ENCODE results near the gene CEP295NL.
"Not testable (repeated sequence)": the region's sequence is repeated elsewhere in the genome, so short reads cannot be mapped to it uniquely, and the experiment has no call there.

The CEP295NL gene

DNA sequence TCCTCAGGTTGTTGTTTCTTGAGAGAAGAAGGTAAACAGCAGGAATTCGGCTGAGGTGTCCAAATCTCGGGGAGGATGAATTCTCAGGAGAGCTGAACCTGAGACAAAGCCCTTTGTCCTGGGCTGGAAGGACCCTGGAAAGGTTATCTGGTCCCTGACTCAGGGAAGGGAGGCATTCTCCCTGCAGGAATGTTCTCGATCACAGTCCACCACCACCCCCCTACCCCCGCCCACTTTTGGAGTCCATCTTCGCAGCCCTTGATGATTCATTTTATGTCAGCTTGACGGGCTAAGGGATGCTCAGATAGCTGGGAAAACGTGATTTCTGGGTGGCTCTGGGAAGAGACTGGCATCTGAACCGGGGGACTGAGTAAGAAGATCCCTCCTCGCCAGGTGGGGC is 1.4 kb upstream of the CEP295NL start:
- no peak overlapping the region for H3K4me3 ChIP-seq (ENCODE audit: low read depth, low read length)
- no peak for DNase-seq (ENCODE audit: low read depth)
- TF ChIP-seq POLR2A (IDR thresholded peaks at IDR 0.05; ENCODE audit: extremely low read depth, insufficient read length) (no peak), MYC (IDR thresholded peaks at IDR 0.05; ENCODE audit: low read depth, low read length) (no peak)
- TF ChIP-seq, protein P1, sequence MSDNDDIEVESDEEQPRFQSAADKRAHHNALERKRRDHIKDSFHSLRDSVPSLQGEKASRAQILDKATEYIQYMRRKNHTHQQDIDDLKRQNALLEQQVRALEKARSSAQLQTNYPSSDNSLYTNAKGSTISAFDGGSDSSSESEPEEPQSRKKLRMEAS (IDR thresholded peaks at IDR 0.05; ENCODE audit: low read depth, low read length): no peak
- TF ChIP-seq, protein P2, sequence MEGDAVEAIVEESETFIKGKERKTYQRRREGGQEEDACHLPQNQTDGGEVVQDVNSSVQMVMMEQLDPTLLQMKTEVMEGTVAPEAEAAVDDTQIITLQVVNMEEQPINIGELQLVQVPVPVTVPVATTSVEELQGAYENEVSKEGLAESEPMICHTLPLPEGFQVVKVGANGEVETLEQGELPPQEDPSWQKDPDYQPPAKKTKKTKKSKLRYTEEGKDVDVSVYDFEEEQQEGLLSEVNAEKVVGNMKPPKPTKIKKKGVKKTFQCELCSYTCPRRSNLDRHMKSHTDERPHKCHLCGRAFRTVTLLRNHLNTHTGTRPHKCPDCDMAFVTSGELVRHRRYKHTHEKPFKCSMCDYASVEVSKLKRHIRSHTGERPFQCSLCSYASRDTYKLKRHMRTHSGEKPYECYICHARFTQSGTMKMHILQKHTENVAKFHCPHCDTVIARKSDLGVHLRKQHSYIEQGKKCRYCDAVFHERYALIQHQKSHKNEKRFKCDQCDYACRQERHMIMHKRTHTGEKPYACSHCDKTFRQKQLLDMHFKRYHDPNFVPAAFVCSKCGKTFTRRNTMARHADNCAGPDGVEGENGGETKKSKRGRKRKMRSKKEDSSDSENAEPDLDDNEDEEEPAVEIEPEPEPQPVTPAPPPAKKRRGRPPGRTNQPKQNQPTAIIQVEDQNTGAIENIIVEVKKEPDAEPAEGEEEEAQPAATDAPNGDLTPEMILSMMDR (IDR thresholded peaks at IDR 0.05; ENCODE audit: low read depth, low read length): no peak

GRCh38 chr17:78902231-78902630 is 770 bp downstream of the CEP295NL start:
- H3K4me3 ChIP-seq (ENCODE audit: low read depth, low read length); DNase-seq (ENCODE audit: low read depth): not testable (repeated sequence)

DNA sequence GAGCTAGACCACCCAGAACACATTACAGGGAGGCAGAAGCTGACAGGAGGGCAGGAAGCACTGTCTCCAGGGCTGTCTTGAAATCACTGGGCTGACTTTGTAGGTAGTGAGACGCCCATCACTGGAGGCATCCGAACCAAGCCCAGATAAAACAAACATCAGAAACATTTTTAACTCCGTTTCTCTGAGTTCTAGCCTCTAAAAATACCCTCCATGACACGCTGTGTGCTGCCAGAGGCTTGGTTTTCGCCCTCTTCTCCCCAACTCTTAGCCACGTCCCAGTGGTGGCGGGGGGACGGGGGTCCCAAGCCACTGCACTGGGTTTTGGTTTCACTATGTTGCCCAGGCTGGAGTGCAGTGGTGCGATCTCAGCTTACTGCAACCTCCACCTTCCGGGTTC is 1.2 kb downstream of the CEP295NL start:
- no peak overlapping the region for H3K4me3 ChIP-seq (ENCODE audit: low read depth, low read length)
- DNase-seq (ENCODE audit: low read depth): no peak
- TF ChIP-seq MYC (IDR thresholded peaks at IDR 0.05; ENCODE audit: low read depth, low read length): no peak
- TF ChIP-seq, protein P2 (IDR thresholded peaks at IDR 0.05; ENCODE audit: low read depth, low read length): no peak
- TF ChIP-seq, protein P1 (IDR thresholded peaks at IDR 0.05; ENCODE audit: low read depth, low read length): no peak
- TF ChIP-seq POLR2A (IDR thresholded peaks at IDR 0.05; ENCODE audit: extremely low read depth, insufficient read length): no peak

DNA sequence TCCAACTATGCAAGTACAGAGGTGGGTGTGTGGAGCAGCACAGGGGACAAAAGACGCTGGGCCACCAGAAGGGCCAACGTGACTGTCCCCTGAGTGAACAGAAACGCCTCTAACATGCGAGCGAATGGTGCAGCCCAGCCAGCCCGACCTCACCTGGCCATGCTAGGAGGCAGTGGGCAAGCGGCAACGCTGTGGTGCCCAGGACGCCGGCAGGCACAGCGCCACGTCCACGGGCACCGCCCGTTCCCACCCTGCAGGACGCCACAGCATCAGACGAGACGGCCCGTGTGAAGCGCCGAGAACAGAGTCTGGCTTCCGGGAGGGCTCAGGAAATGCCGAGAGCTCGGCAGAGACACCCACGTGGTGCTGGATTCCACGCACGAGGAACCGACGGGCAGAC is 2.2 kb downstream of the CEP295NL start:
- TF ChIP-seq MYC (IDR thresholded peaks at IDR 0.05; ENCODE audit: low read depth, low read length) (no peak), POLR2A (IDR thresholded peaks at IDR 0.05; ENCODE audit: extremely low read depth, insufficient read length) (no peak)
- TF ChIP-seq, protein P1 (IDR thresholded peaks at IDR 0.05; ENCODE audit: low read depth, low read length): no peak
- TF ChIP-seq, protein P2 (IDR thresholded peaks at IDR 0.05; ENCODE audit: low read depth, low read length): no peak
- no peak overlapping the region for H3K4me3 ChIP-seq (ENCODE audit: low read depth, low read length)
- DNase-seq (ENCODE audit: low read depth): no peak

DNA sequence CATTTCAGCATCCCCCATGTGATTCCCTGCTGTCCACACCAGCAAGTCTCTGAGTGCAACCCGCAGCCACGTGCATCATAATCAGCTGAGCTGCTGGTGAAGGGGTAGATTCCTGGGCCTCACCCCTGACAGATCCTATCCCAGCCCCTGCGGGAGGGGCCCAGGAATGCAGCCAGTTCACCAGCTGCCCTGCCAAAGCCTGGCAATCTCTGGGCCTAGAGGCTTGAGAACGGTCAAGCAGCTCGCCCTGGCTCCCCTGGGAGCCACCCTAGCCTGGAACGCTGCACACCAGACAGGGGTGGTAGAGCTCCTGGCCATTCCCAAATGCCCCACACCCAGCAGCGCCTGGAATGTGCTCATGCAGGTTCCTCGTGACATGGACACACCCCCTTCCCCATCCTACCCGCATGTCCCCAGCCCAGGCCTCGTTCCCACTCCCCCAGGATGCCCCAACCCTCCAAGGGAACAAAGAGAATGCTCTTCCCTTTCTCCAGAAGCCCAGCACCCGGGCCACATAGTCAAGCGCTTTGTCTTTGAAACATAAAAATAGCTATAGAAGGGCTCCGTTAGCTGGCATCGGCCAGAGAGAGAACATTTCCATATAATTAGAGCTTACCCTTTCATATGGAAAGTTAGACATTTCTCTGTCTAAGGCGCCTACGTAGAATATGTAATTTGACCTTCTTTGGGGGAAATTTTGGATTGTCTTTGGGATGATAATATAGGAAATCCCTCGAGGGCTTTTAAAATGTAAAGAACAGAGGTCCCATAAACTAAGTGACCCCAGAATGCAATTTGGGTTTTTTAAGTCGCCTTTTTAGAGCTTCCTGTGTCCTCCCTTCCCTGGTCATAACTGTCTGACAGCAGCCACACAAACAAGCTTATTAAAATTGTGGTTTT is 3.4 kb downstream of the CEP295NL start:
- TF ChIP-seq, protein P2 (IDR thresholded peaks at IDR 0.05; ENCODE audit: low read depth, low read length): no peak
- TF ChIP-seq, protein P1 (IDR thresholded peaks at IDR 0.05; ENCODE audit: low read depth, low read length): no peak
- TF ChIP-seq POLR2A (IDR thresholded peaks at IDR 0.05; ENCODE audit: extremely low read depth, insufficient read length) (no peak), MYC (IDR thresholded peaks at IDR 0.05; ENCODE audit: low read depth, low read length) (no peak)
- DNase-seq (ENCODE audit: low read depth): no peak
- no peak overlapping the region for H3K4me3 ChIP-seq (ENCODE audit: low read depth, low read length)

DNA sequence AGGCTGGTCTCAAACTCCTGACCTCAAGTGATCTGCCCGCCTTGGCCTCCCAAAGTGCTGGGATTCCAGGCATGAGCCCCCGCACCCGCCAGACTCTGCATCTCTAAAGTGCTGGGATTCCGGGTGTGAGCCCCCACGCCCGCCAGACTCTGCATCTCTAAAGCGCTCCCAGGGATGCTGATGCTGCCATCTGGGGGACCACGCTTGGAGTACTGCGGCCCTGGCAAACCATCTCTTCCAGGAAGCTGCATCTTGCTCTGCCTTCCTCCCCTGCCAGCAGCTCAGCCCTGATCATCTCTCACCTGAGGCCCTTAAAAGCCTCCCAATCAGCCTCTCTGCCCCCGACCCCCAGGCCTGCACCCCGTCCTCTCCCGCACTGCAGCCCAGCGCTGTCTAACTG is 4.1 kb downstream of the CEP295NL start:
- H3K4me3 ChIP-seq (ENCODE audit: low read depth, low read length): no peak overlapping the region
- DNase-seq (ENCODE audit: low read depth): no peak
- TF ChIP-seq, protein P2 (IDR thresholded peaks at IDR 0.05; ENCODE audit: low read depth, low read length): no peak
- TF ChIP-seq, protein P1 (IDR thresholded peaks at IDR 0.05; ENCODE audit: low read depth, low read length): no peak
- TF ChIP-seq POLR2A (IDR thresholded peaks at IDR 0.05; ENCODE audit: extremely low read depth, insufficient read length): no peak
- TF ChIP-seq MYC (IDR thresholded peaks at IDR 0.05; ENCODE audit: low read depth, low read length): no peak
